Mesendoderm (in vitro differentiated cells): ENCODE data around the gene SLC44A5.

Experiments used
- DNase-seq: peaks from one replicate; pipeline ENCODE4 v3.0.0; 2013
- H2AK5ac ChIP-seq: 2 replicates; pipeline ENCODE4 v1.6.1; 2013; ENCODE audit warnings: low read length, inconsistent platforms
- H2BK120ac ChIP-seq: 2 replicates; pipeline ENCODE4 v1.6.1; 2013; ENCODE audit warnings: low read depth, mild to moderate bottlenecking, low read length, moderate library complexity, mixed read lengths
- H2BK15ac ChIP-seq: replicated peaks from 2 replicates; pipeline ENCODE4 v1.6.1; 2013; ENCODE audit warnings: low read depth, mild to moderate bottlenecking, moderate library complexity
- H2BK5ac ChIP-seq: 2 replicates; pipeline ENCODE4 v1.6.1; 2013; ENCODE audit warnings: low read length, inconsistent platforms
- H3K18ac ChIP-seq: 2 replicates; pipeline ENCODE4 v1.6.1; 2013; ENCODE audit warnings: mild to moderate bottlenecking, low read length, mixed read lengths
- H3K23ac ChIP-seq: one replicate; pipeline ENCODE4 v1.6.1; 2013; ENCODE audit warnings: low read length
- H3K27ac ChIP-seq: 2 replicates; pipeline ENCODE4 v1.5.1; 2013; ENCODE audit warnings: low read depth, mild to moderate bottlenecking, inconsistent platforms, low read length, moderate library complexity
- H3K27me3 ChIP-seq: 2 replicates; pipeline ENCODE4 v1.6.1; 2013; ENCODE audit warnings: low read length, control low read depth, mild to moderate bottlenecking, inconsistent platforms; ENCODE audit not compliant: insufficient read depth, poor library complexity
- H3K36me3 ChIP-seq: 2 replicates; pipeline ENCODE4 v1.6.1; 2013; ENCODE audit warnings: low read length, inconsistent platforms; ENCODE audit not compliant: control insufficient read depth, insufficient read depth
- H3K4ac ChIP-seq: one replicate; pipeline ENCODE4 v1.6.1; 2013; ENCODE audit warnings: low read depth, mild to moderate bottlenecking, low read length, moderate library complexity
- H3K4me1 ChIP-seq: 2 replicates; pipeline ENCODE4 v1.6.1; 2013; ENCODE audit warnings: low read depth, low read length, inconsistent platforms; ENCODE audit not compliant: control insufficient read depth
- H3K4me2 ChIP-seq: 2 replicates; pipeline ENCODE4 v1.6.1; 2013; ENCODE audit warnings: low read length
- H3K4me3 ChIP-seq: 2 replicates; pipeline ENCODE4 v1.5.1; 2013; ENCODE audit warnings: mild to moderate bottlenecking, low read length
- H3K56ac ChIP-seq: one replicate; pipeline ENCODE4 v1.6.1; 2013; ENCODE audit warnings: low read length
- H3K79me1 ChIP-seq: 2 replicates; pipeline ENCODE4 v1.6.1; 2013; ENCODE audit warnings: low read length, inconsistent platforms
- H3K79me2 ChIP-seq: 2 replicates; pipeline ENCODE4 v1.6.1; 2013; ENCODE audit warnings: mild to moderate bottlenecking, low read length; ENCODE audit not compliant: control insufficient read depth, insufficient read depth
- H3K9ac ChIP-seq: 2 replicates; pipeline ENCODE4 v1.6.1; 2013; ENCODE audit warnings: low read length, inconsistent platforms
- H4K5ac ChIP-seq: one replicate; pipeline ENCODE4 v1.6.1; 2013; ENCODE audit warnings: low read length
- H4K8ac ChIP-seq: one replicate; pipeline ENCODE4 v1.6.1; 2013; ENCODE audit warnings: low read depth, mild to moderate bottlenecking, control low read depth, low read length, moderate library complexity
- WGBS: extraction: QIAGEN DNeasy Blood & Tissue Kit; methylation state at CpG from one replicate; pipeline ENCODE4 v1.1.7; 2013; ENCODE audit warnings: low lambda C conversion rate, missing lambda C conversion rate; ENCODE audit not compliant: insufficient coverage; ENCODE audit errors: extremely low coverage; 5-methylcytosine and 5-hydroxymethylcytosine counted together

The SLC44A5 gene

DNA sequence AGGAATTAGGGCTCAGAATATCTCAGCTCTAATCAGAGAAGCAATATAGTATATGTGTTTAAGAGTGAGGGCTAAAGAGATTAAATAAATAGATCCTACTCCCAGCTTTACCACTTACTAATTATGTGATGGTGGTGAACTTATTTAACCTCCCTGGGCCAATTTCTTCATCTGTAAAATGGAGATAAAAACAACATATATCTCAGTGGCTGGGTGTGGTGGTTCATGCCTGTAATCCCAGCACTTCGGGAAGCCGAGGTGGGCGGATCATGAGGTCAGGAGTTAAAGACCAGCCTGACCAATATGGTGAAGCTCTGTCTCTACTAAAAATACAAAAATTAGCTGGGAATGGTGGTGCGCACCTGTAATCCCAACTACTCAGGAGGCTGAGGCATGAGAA is 135.2 kb downstream of the SLC44A5 start:
- Histone ChIP-seq H3K4me3 (no peak overlapping the region), H2BK120ac (no peak overlapping the region), H3K56ac (no peak overlapping the region), H4K5ac (no peak overlapping the region), H3K4me2 (no peak overlapping the region), H3K18ac (no peak overlapping the region), H3K79me1 (no peaks in the 10 kb centered on the region), H2AK5ac (no peak overlapping the region), H3K4ac (no peak overlapping the region), H3K79me2 (no peaks in the 10 kb centered on the region), H3K9ac (no peak overlapping the region), H4K8ac (no peak overlapping the region), H3K36me3 (no peaks in the 10 kb centered on the region), H3K27ac (no peak overlapping the region), H2BK5ac (no peak overlapping the region), H3K4me1 (no peaks in the 10 kb centered on the region), H2BK15ac (no peak overlapping the region), H3K27me3 (no peaks in the 10 kb centered on the region), H3K23ac (no peak overlapping the region)
- DNase-seq: no peak
- WGBS: no CpG with 5 or more reads among the region's 4 CpGs

- Histone ChIP-seq H3K79me2 (no peaks in the 10 kb centered on the region), H3K18ac (no peak overlapping the region), H3K23ac (no peak overlapping the region), H3K4me3 (no peak overlapping the region), H3K27me3 (no peaks in the 10 kb centered on the region), H4K8ac (no peak overlapping the region), H4K5ac (no peak overlapping the region), H3K9ac (no peak overlapping the region), H3K36me3 (no peaks in the 10 kb centered on the region), H2BK15ac (no peak overlapping the region), H3K56ac (no peak overlapping the region), H3K4ac (no peak overlapping the region), H3K27ac (no peak overlapping the region), H2BK5ac (no peak overlapping the region), H3K79me1 (no peaks in the 10 kb centered on the region), H3K4me1 (no peaks in the 10 kb centered on the region), H3K4me2 (no peak overlapping the region), H2AK5ac (no peak overlapping the region), H2BK120ac (no peak overlapping the region)
- DNase-seq: no peak
- no CpG with 5 or more reads among the region's 4 CpGs for WGBS
Measured at GRCh38 chr1:75472971-75473603, 137.8 kb downstream of the SLC44A5 start.

- Histone ChIP-seq H3K4me1 (no peaks in the 10 kb centered on the region), H3K27ac (no peak overlapping the region), H3K4ac (no peak overlapping the region), H3K18ac (no peak overlapping the region), H4K8ac (no peak overlapping the region), H4K5ac (no peak overlapping the region), H3K56ac (no peak overlapping the region), H3K27me3 (no peaks in the 10 kb centered on the region), H3K9ac (no peak overlapping the region), H3K36me3 (no peaks in the 10 kb centered on the region), H3K79me2 (no peaks in the 10 kb centered on the region), H3K4me2 (no peak overlapping the region), H3K4me3 (no peak overlapping the region), H2BK15ac (no peak overlapping the region), H3K23ac (no peak overlapping the region), H2BK120ac (no peak overlapping the region), H2AK5ac (no peak overlapping the region), H3K79me1 (no peaks in the 10 kb centered on the region), H2BK5ac (no peak overlapping the region)
- no peak for DNase-seq
- WGBS: no CpG with 5 or more reads among the region's 5 CpGs
Measured at GRCh38 chr1:75472089-75472970, 138.6 kb downstream of the SLC44A5 start.

- H4K5ac ChIP-seq: no peak overlapping the region
- no peaks in the 10 kb centered on the region for H3K36me3 ChIP-seq
- H4K8ac ChIP-seq: no peak overlapping the region
- no peak overlapping the region for H2AK5ac ChIP-seq
- H3K27ac ChIP-seq: no peak overlapping the region
- no peak overlapping the region for H3K9ac ChIP-seq
- no CpG with 5 or more reads among the region's 3 CpGs for WGBS
- no peaks in the 10 kb centered on the region for H3K79me1 ChIP-seq
- no peaks in the 10 kb centered on the region for H3K4me1 ChIP-seq
- no peak overlapping the region for H3K56ac ChIP-seq
- no peak overlapping the region for H3K18ac ChIP-seq
- H3K4ac ChIP-seq: no peak overlapping the region
- H3K4me3 ChIP-seq: no peak overlapping the region
- H2BK15ac ChIP-seq: no peak overlapping the region
- no peak overlapping the region for H2BK5ac ChIP-seq
- H3K79me2 ChIP-seq: no peaks in the 10 kb centered on the region
- H3K4me2 ChIP-seq: no peak overlapping the region
- no peaks in the 10 kb centered on the region for H3K27me3 ChIP-seq
- H3K23ac ChIP-seq: no peak overlapping the region
- no peak overlapping the region for H2BK120ac ChIP-seq
- no peak for DNase-seq
Measured at GRCh38 chr1:75471252-75471651, 139.7 kb downstream of the SLC44A5 start.

GRCh38 chr1:75470448-75470847 is 140.5 kb downstream of the SLC44A5 start:
- no CpG with 5 or more reads among the region's 6 CpGs for WGBS

More at GRCh38 chr1:75470448-75470847, 140.5 kb downstream of the SLC44A5 start:
- no peak overlapping the region for H3K27ac ChIP-seq
- DNase-seq: peak; percentile 52
- no peak overlapping the region for H3K56ac ChIP-seq
- H2BK5ac ChIP-seq: no peak overlapping the region
- H3K9ac ChIP-seq: no peak overlapping the region
- H3K18ac ChIP-seq: no peak overlapping the region
- no peak overlapping the region for H3K4me3 ChIP-seq
- H3K79me1 ChIP-seq: no peaks in the 10 kb centered on the region
- H3K23ac ChIP-seq: no peak overlapping the region
- no peak overlapping the region for H4K8ac ChIP-seq
- no peak overlapping the region for H3K4ac ChIP-seq
- H4K5ac ChIP-seq: no peak overlapping the region
- no peak overlapping the region for H2AK5ac ChIP-seq
- H3K4me1 ChIP-seq: no peaks in the 10 kb centered on the region
- H3K27me3 ChIP-seq: no peaks in the 10 kb centered on the region
- H2BK120ac ChIP-seq: no peak overlapping the region
- H3K36me3 ChIP-seq: no peaks in the 10 kb centered on the region
- H3K79me2 ChIP-seq: no peaks in the 10 kb centered on the region
- H3K4me2 ChIP-seq: no peak overlapping the region
- H2BK15ac ChIP-seq: no peak overlapping the region
